ENCODE results near the gene KDM4C. TPM values are rescaled to one million over a fixed set of nuclear protein-coding genes. Genes with fewer than 3 reads are reported as not detected.

Gene KDM4C
- total and polyA plus RNA-seq, 2 donors (not counting 1 experiment from before 2014, with no cell fraction given) = 13.0 to 39.0 TPM

GRCh38 chr9:6884990-6885389, 127.2 kb downstream of the KDM4C start:
- H3K9ac ChIP-seq (ENCODE audit: insufficient read depth, low read length) = no peak overlapping the region
- no peak overlapping the region for H3K4me3 ChIP-seq (replicated peaks in 1 of 4; ENCODE audit: control extremely low read depth in 1 of 4, insufficient read depth in 1 of 4, low read depth in 3 of 4, low read length in 4 of 4)
- TF ChIP-seq EZH2 (IDR thresholded peaks at IDR 0.05; ENCODE audit: low read length, missing control alignments) (no peak), CTCF (conservative IDR thresholded peaks at IDR 0.05 in 1 of 2, IDR thresholded peaks at IDR 0.05 in 1 of 2; ENCODE audit: low read depth in 1 of 2, low read length in 2 of 2) (no peak)
- no peak for DNase-seq (ENCODE audit: low read depth in 2 of 2)
- no peaks in the 10 kb centered on the region for H3K9me3 ChIP-seq (ENCODE audit: control insufficient read depth, insufficient read depth, low read depth, low read length)
- H2AFZ ChIP-seq (ENCODE audit: low read length) = no peak overlapping the region
- H3K4me1 ChIP-seq (ENCODE audit: control insufficient read depth, extremely low read depth, insufficient read depth, low read length) = no peaks in the 10 kb centered on the region
- H3K36me3 ChIP-seq (ENCODE audit: control insufficient read depth, insufficient read depth, low read length) = no peaks in the 10 kb centered on the region
- H3K79me2 ChIP-seq (ENCODE audit: control insufficient read depth, insufficient read depth, low read length) = no peaks in the 10 kb centered on the region
- no peak overlapping the region for H3K27ac ChIP-seq (ENCODE audit: insufficient read depth, low read length)
- H3K27me3 ChIP-seq (ENCODE audit: control insufficient read depth, insufficient read depth, low read length) = no peaks in the 10 kb centered on the region
- H4K20me1 ChIP-seq (ENCODE audit: control insufficient read depth, extremely low read depth, insufficient read depth, low read length) = no peaks in the 10 kb centered on the region
- H3K4me2 ChIP-seq (ENCODE audit: extremely low read depth, insufficient read depth, low read length) = no peak overlapping the region

- TF ChIP-seq CTCF (conservative IDR thresholded peaks at IDR 0.05 in 1 of 2, IDR thresholded peaks at IDR 0.05 in 1 of 2; ENCODE audit: low read depth in 1 of 2, low read length in 2 of 2) = no peak
- no peak for TF ChIP-seq EZH2 (IDR thresholded peaks at IDR 0.05; ENCODE audit: low read length, missing control alignments)
- DNase-seq (ENCODE audit: low read depth in 2 of 2) = no peak
These were observed 129.3 kb downstream of the KDM4C start for GRCh38 chr9:6887051-6887450.

GRCh38 chr9:6889868-6890267, 132.1 kb downstream of the KDM4C start:
- Histone ChIP-seq H4K20me1 (ENCODE audit: control insufficient read depth, extremely low read depth, insufficient read depth, low read length) (no peaks in the 10 kb centered on the region), H3K4me1 (ENCODE audit: control insufficient read depth, extremely low read depth, insufficient read depth, low read length) (no peaks in the 10 kb centered on the region), H3K4me3 (replicated peaks in 1 of 4; ENCODE audit: control extremely low read depth in 1 of 4, insufficient read depth in 1 of 4, low read depth in 3 of 4, low read length in 4 of 4) (no peak overlapping the region), H2AFZ (ENCODE audit: low read length) (no peak overlapping the region), H3K4me2 (ENCODE audit: extremely low read depth, insufficient read depth, low read length) (no peak overlapping the region), H3K27ac (ENCODE audit: insufficient read depth, low read length) (no peak overlapping the region), H3K27me3 (ENCODE audit: control insufficient read depth, insufficient read depth, low read length) (no peaks in the 10 kb centered on the region), H3K36me3 (ENCODE audit: control insufficient read depth, insufficient read depth, low read length) (no peaks in the 10 kb centered on the region), H3K79me2 (ENCODE audit: control insufficient read depth, insufficient read depth, low read length) (no peaks in the 10 kb centered on the region), H3K9me3 (ENCODE audit: control insufficient read depth, insufficient read depth, low read depth, low read length) (no peaks in the 10 kb centered on the region), H3K9ac (ENCODE audit: insufficient read depth, low read length) (no peak overlapping the region)
- no peak for DNase-seq (ENCODE audit: low read depth in 2 of 2)
- TF ChIP-seq CTCF (conservative IDR thresholded peaks at IDR 0.05 in 1 of 2, IDR thresholded peaks at IDR 0.05 in 1 of 2; ENCODE audit: low read depth in 1 of 2, low read length in 2 of 2) = no peak
- no peak for TF ChIP-seq EZH2 (IDR thresholded peaks at IDR 0.05; ENCODE audit: low read length, missing control alignments)

More at GRCh38 chr9:6887051-6887450, 129.3 kb downstream of the KDM4C start:
- H3K4me1 ChIP-seq (ENCODE audit: control insufficient read depth, extremely low read depth, insufficient read depth, low read length) = no peaks in the 10 kb centered on the region
- H3K36me3 ChIP-seq (ENCODE audit: control insufficient read depth, insufficient read depth, low read length) = no peaks in the 10 kb centered on the region
- no peak overlapping the region for H3K27ac ChIP-seq (ENCODE audit: insufficient read depth, low read length)
- no peaks in the 10 kb centered on the region for H4K20me1 ChIP-seq (ENCODE audit: control insufficient read depth, extremely low read depth, insufficient read depth, low read length)
- no peaks in the 10 kb centered on the region for H3K79me2 ChIP-seq (ENCODE audit: control insufficient read depth, insufficient read depth, low read length)
- no peaks in the 10 kb centered on the region for H3K27me3 ChIP-seq (ENCODE audit: control insufficient read depth, insufficient read depth, low read length)
- no peak overlapping the region for H3K4me3 ChIP-seq (replicated peaks in 1 of 4; ENCODE audit: control extremely low read depth in 1 of 4, insufficient read depth in 1 of 4, low read depth in 3 of 4, low read length in 4 of 4)
- no peak overlapping the region for H3K9ac ChIP-seq (ENCODE audit: insufficient read depth, low read length)
- H3K4me2 ChIP-seq (ENCODE audit: extremely low read depth, insufficient read depth, low read length) = no peak overlapping the region
- H3K9me3 ChIP-seq (ENCODE audit: control insufficient read depth, insufficient read depth, low read depth, low read length) = no peaks in the 10 kb centered on the region
- H2AFZ ChIP-seq (ENCODE audit: low read length) = no peak overlapping the region
